GM18868 (cell line): ENCODE results near the gene GRB2.
"Not testable (repeated sequence)": the region's sequence is repeated elsewhere in the genome, so short reads cannot be mapped to it uniquely, and the experiment has no call there.

Source experiments
- ATAC-seq: cut with Tn5 transposase; IDR thresholded peaks from one replicate; pipeline ENCODE4 v1.9.1; 2021; ENCODE audit warnings: mild to moderate bottlenecking, moderate library complexity; ENCODE audit not compliant: unreplicated experiment

The GRB2 gene

GRCh38 chr17:75405365-75406221 lies at the start of gene GRB2:
GRB2 (minus strand) TSS chr17:75405678; CDS start chr17:75393628, 12,050 bp downstream.
- ATAC-seq = peak; percentile 74

GRCh38 chr17:75454672-75455071 lies 49.2 kb upstream of the GRB2 start:
- ATAC-seq = not testable (repeated sequence)

GRCh38 chr17:75454193-75454592 lies 48.7 kb upstream of the GRB2 start:
- ATAC-seq = no peak

- no peak for ATAC-seq
These were observed 44.8 kb upstream of the GRB2 start for GRCh38 chr17:75450270-75450669.

- no peak for ATAC-seq
These were observed 42.7 kb upstream of the GRB2 start for GRCh38 chr17:75447951-75448856.

GRCh38 chr17:75445896-75446295 lies 40.4 kb upstream of the GRB2 start:
- not testable (repeated sequence) for ATAC-seq

GRCh38 chr17:75445296-75445695 lies 39.8 kb upstream of the GRB2 start:
- ATAC-seq = no peak

- ATAC-seq = no peak
These were observed 37.0 kb upstream of the GRB2 start for GRCh38 chr17:75442168-75443103.

GRCh38 chr17:75440738-75441448 lies 35.4 kb upstream of the GRB2 start:
- ATAC-seq = no peak

- ATAC-seq = no peak
These were observed 33.8 kb upstream of the GRB2 start for GRCh38 chr17:75439287-75439686.

- not testable (repeated sequence) for ATAC-seq
These were observed 31.9 kb upstream of the GRB2 start for GRCh38 chr17:75437404-75437803.

- ATAC-seq = not testable (repeated sequence)
These were observed 29.0 kb upstream of the GRB2 start for GRCh38 chr17:75434433-75434832.

GRCh38 chr17:75433218-75433783 lies 27.8 kb upstream of the GRB2 start:
- ATAC-seq = no peak

GRCh38 chr17:75430159-75430974 lies 24.9 kb upstream of the GRB2 start:
- ATAC-seq = no peak

GRCh38 chr17:75428543-75429469 lies 23.3 kb upstream of the GRB2 start:
- ATAC-seq = no peak

- no peak for ATAC-seq
These were observed 13.1 kb upstream of the GRB2 start for GRCh38 chr17:75418531-75418930.

GRCh38 chr17:75417054-75417580 lies 11.6 kb upstream of the GRB2 start:
- no peak for ATAC-seq
